ENCODE measurements around the gene NKD2. TPM values are rescaled to one million over a fixed set of nuclear protein-coding genes. Genes with fewer than 3 reads are reported as not detected.

NKD2 gene
- total RNA-seq, 1 donor from 2014 or later = 41.7 TPM

GRCh38 chr5:1005904-1006655 is 2.5 kb upstream of the NKD2 start:
- Mint-ChIP-seq H3K27me3 (ENCODE audit: unreplicated experiment) (peaks cover 11% of the 10 kb centered on the region), H3K4me3 (ENCODE audit: unreplicated experiment) (peak overlapping the region; percentile 60), H3K27ac (ENCODE audit: unreplicated experiment) (no peak overlapping the region), H3K36me3 (ENCODE audit: unreplicated experiment) (no peaks in the 10 kb centered on the region), H3K9me3 (ENCODE audit: unreplicated experiment) (peaks cover 19% of the 10 kb centered on the region), H3K4me1 (ENCODE audit: low read depth, unreplicated experiment) (peaks cover 22% of the 10 kb centered on the region)
- peak; percentile 13 for DNase-seq
- TF ChIP-seq CTCF (IDR thresholded peaks at IDR 0.05; ENCODE audit: partially characterized antibody, unreplicated experiment) = no peak

- peaks cover 5% of the 10 kb centered on the region for H3K36me3 Mint-ChIP-seq (ENCODE audit: unreplicated experiment)
- DNase-seq = no peak
Measured at GRCh38 chr5:1006656-1007071, 1.9 kb upstream of the NKD2 start.

GRCh38 chr5:1007221-1007680 is 1.4 kb upstream of the NKD2 start:
- no peak overlapping the region for H3K4me3 Mint-ChIP-seq (ENCODE audit: unreplicated experiment)
- peaks cover 7% of the 10 kb centered on the region for H3K36me3 Mint-ChIP-seq (ENCODE audit: unreplicated experiment)
- no peak for TF ChIP-seq CTCF (IDR thresholded peaks at IDR 0.05; ENCODE audit: partially characterized antibody, unreplicated experiment)
- DNase-seq = no peak
- peaks cover 18% of the 10 kb centered on the region for H3K4me1 Mint-ChIP-seq (ENCODE audit: low read depth, unreplicated experiment)
- H3K27me3 Mint-ChIP-seq (ENCODE audit: unreplicated experiment) = peaks cover 14% of the 10 kb centered on the region
- H3K9me3 Mint-ChIP-seq (ENCODE audit: unreplicated experiment) = peaks cover 13% of the 10 kb centered on the region
- H3K27ac Mint-ChIP-seq (ENCODE audit: unreplicated experiment) = no peak overlapping the region

More at GRCh38 chr5:1006656-1007071, 1.9 kb upstream of the NKD2 start:
- no peak overlapping the region for H3K27ac Mint-ChIP-seq (ENCODE audit: unreplicated experiment)
- H3K4me1 Mint-ChIP-seq (ENCODE audit: low read depth, unreplicated experiment) = peaks cover 23% of the 10 kb centered on the region
- H3K9me3 Mint-ChIP-seq (ENCODE audit: unreplicated experiment) = peaks cover 18% of the 10 kb centered on the region
- H3K4me3 Mint-ChIP-seq (ENCODE audit: unreplicated experiment) = no peak overlapping the region
- H3K27me3 Mint-ChIP-seq (ENCODE audit: unreplicated experiment) = peaks cover 14% of the 10 kb centered on the region
- no peak for TF ChIP-seq CTCF (IDR thresholded peaks at IDR 0.05; ENCODE audit: partially characterized antibody, unreplicated experiment)

GRCh38 chr5:1007681-1008450 is 736 bp upstream of the NKD2 start:
- peaks cover 7% of the 10 kb centered on the region for H3K36me3 Mint-ChIP-seq (ENCODE audit: unreplicated experiment)
- no peak for TF ChIP-seq CTCF (IDR thresholded peaks at IDR 0.05; ENCODE audit: partially characterized antibody, unreplicated experiment)
- H3K4me3 Mint-ChIP-seq (ENCODE audit: unreplicated experiment) = peak overlapping the region; percentile 84
- H3K27me3 Mint-ChIP-seq (ENCODE audit: unreplicated experiment) = peaks cover 13% of the 10 kb centered on the region
- peak; percentile 24 for DNase-seq
- H3K27ac Mint-ChIP-seq (ENCODE audit: unreplicated experiment) = peak overlapping the region; percentile 72
- H3K4me1 Mint-ChIP-seq (ENCODE audit: low read depth, unreplicated experiment) = peaks cover 17% of the 10 kb centered on the region
- peaks cover 13% of the 10 kb centered on the region for H3K9me3 Mint-ChIP-seq (ENCODE audit: unreplicated experiment)
